NCI-H2227 (cell line): ENCODE results near the gene LHX1.

Source experiments
- DNase-seq: peaks from one replicate; lab custom pipeline; 2025; ENCODE audit not compliant: unreplicated experiment; lab: John Stamatoyannopoulos, UW

LHX1 gene

DNA sequence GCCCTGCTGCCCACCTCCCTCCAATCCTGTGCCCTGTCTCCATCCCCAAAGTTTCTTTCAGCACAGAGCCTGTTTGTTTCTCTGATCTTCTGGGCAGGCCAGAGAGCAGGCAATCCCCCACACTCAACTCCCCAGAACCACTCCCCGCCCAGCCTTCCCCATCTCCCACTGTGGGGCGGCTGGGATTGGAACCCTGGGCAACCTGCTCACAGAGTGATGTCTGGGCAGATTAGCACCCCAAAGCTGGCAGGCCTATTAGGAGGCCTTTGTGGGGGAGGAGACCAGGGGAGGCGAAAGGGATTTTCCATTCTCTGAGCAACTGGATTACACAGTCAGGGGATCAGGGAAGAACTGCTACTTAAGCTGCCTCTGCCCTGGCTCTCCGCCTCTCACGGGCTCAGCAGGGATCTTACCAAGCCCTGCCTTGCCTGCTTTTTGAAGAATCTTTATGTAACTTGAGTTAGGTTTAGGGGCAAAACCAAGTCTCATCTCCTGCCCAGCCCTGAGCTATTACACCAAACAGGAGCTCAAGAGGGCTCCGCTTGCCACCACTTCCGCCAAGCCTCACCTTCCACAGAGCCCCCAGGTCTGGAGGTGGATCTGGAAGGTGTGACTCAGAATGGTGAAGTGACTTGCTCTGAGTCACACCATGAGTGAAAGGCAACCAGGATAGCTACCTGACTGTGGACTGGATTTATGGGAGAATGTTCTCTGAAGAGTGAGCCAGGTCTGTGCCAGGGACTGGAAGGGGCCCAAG, 16.0 kb upstream of the LHX1 start:
- DNase-seq = peak; percentile 38

DNA sequence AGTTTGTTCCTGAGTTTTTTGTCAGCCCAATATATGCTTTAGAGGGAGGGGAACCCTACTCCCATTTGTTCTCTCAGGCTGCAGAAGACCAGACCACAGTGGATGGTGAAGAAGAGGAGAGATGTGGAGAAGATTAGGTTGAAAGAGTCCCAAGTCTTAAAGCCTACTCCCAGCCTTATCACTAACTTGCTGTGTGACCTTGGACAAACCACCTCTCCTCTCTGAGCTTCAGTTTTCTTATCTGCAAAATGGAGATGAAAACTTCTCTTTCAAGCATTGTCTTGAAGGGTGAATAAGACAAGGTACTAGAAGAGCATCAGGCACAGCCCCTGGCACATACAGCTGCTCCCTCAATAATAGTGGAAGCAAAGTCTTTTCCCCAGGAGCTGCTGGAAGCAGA, 15.1 kb upstream of the LHX1 start:
- DNase-seq = no peak

DNA sequence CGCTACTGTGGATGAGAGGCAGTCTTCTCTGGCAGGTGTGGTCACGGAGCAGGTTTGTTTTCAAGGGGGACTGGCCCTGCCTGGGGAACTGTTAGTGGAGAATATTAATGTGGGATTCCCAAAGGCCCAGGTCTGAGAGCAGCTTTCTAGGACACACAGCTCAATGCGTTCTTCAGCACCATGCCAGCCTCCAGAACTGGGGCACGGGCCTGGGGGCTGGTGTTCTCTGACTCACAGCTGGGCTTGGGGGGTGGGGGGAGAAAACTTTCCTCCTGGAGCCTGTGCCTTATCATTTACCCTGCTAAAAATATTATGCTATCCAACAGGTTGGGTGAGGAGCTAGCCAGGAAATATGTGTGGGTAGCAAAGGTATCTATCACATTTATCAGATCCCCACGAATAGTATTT, 13.5 kb upstream of the LHX1 start:
- DNase-seq = no peak

DNA sequence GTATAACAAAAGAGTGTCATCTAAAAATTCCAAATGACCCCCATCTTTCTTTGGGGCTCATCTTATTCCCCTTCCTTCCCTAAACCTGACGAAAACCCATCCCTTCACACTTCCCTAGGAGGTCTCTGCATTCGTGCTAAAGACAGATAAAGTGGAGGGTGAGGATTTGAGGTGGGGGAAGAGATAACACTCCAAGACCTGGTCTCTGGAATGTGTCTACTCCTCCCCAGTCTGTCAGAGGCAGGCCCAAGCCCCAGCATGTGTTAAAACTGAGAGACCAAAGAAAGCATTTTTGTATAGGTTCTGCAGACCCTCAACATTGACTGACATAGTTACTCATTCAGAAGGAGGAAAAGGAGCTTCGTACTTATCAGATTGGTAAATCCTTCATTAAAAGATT, 11.0 kb upstream of the LHX1 start:
- DNase-seq = no peak

DNA sequence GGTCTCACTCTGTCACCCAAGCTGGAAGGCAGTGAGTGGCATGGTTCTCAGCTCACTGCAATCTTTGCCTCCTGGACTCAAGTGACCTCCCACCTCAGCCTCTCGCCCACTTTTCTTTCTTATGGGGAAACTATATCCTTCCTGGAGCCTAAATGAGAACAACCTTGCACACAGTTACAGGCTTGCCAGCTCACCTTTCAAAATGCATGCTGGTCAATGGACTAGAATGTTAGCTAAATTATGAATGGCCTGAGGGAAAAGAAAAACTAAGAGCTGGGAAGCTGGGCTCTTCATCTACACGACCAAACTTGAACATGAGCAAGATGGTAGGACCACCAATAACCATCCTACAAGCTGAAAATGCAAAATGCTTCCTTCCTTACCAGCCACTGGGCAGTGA, 10.6 kb upstream of the LHX1 start:
- DNase-seq = no peak

DNA sequence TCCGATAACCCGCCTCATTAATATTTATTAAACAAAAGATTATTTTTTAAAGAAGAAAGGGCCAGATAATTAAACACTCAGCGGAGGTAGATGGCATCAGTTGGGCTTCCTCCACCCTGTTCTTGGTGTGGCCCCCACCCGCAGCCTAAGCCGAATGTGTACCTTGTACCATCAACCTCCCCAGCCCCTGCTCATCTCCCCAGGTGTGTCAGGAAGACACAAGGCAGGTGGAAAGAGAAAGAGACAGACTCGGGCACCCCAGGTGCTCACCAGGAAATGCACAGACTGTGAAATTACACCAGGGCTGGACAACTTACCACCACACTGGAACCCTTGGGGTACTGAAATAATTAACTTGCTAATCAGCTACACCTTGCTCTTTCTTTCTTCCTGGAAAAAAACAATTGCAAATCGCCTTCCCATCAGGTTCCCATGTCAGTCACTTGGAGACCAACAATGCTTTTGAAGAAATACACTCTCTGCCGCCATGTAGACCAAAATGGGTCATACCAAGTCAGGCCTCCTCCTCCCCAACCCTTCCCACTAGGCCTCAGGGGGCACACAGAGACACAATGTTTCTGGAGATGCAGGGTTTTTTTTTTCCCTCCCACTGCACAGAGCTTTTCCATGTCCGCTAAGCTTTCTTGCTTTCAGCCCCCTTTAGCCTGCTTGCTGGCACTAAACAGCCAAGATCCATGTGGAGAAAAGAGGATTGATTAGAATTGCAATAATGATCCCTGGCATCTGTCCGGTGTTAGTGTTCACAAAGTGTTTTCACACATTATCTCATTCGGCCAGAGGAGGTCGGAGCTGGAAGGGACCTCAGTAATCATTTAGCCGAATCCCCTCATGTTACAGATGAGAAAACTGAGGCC, 8.6 kb upstream of the LHX1 start:
- no peak for DNase-seq

DNA sequence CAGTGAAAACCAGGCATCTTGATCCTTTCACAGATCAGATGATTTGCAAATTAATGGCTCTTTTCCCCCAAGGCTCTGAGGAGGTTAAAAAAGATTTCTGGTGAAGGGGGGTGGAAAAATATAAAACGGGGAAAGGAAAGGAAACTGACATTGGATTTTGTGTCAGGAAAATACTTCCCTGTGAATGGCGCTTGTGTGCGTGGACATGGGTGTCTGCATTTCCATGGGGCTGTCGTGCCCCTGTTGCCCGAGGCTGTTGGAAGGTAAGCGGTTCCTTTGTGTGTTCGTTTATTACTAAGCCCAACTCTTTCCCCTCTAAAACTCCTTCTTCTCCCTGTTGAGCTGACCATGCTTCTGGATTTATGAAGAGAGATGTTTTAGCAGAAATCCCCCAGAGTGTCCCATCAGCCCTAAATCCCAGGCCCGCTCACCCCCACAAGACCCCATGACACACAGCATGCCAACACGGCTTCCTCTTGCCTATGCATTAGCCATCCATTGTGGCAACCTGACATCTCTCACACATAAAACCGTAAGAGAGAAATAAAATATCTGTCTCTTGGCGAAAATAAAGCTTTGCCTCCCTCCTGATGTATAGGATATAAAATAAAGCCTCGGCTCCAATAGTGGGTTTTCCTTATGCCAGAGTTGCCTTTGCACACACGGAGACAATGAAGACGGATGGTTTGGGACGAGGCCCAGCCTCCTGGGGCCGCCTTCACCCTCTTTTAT, 7.3 kb upstream of the LHX1 start:
- DNase-seq = no peak

DNA sequence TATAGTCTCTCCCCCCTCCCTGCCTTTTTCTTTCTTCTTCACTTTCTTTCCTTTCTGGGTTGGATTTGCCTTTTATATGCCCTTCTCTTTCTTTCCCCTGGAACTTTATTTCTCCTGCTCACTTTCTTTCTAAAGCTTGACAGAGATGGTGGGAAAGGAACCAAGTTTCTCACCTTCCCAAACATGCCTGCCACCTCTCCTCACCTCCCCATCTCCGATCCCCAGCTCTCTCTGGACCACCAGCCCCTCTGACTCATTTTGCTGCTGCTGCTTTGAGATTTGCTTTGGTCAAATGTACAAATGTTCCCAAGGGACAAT, 6.7 kb upstream of the LHX1 start:
- no peak for DNase-seq

DNA sequence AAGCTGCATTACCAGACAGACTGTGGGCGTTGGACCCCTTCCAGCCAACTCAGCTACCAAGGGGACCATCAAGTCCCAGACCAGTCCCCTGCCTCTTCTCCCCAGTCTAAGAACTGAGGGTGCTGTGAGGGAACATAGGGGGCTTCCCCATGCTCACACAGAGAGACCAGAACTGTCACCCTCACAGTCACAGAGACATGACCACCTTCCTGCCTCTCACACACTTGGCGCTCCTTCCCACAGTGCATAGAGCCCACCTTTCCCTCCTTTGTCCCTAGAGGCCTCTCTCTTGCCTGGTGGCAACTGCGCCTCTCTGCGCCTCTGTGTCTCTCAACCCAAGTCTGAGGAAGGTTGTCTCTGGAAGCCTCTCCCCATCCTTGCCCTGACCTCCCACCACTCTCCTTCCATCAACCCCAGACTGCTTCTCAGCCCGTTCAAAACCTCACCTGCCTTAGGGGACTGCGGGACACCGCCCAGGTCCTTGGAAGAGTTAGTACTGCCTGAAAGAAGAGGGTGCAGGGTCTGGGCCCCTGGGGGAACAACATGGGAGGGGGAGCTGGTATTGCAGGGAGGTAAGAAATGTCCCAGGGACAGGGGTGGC, 6.1 kb upstream of the LHX1 start:
- no peak for DNase-seq

DNA sequence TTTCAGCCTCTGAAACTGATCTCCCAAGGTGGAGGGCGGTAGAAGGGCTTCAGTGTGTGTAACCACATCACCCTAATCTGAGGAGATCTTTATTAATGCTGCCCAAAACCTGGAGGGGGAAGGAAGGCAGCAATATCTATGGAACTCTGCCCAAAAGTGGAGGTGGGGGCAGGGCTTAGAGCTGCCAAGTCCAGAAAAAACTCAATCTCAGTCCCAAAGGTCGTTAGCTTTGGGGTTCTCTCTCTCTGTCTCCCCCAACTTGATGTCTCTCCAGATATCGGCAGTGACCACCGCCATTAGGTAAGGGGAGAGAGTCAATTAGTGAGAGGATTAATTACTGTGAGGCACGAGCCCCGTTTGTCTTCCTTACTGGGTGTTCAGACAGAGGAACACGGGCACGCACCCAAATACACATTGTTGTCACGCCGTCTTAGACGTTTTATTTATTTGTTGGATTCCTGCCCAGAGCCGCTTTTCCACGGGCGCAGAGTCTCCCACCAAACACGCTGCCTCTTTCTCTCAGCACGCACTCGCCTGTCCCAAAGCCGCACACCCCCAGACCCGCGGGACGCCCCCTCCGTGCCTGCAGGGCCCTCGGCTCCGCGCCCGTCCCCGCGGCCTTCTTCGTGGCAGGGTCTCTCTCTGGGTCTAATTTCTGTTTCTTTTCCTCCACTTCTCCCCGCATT, 5.4 kb upstream of the LHX1 start:
- DNase-seq = no peak

DNA sequence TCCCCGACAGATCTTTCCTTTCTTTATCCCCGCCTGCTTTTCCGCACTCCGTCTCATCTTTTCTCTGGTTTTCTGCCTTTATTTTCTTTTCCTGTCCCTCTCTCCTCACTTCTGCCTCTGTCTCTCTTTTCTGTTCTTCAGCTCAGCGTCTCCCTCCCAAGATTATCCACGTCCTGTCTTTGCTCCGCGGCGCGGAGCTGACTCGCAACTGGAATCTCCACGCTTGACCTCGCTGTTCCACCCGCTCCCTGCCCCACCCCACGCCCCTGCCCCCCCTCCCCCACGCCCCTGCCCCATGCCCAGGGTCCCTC, 4.9 kb upstream of the LHX1 start:
- no peak for DNase-seq

DNA sequence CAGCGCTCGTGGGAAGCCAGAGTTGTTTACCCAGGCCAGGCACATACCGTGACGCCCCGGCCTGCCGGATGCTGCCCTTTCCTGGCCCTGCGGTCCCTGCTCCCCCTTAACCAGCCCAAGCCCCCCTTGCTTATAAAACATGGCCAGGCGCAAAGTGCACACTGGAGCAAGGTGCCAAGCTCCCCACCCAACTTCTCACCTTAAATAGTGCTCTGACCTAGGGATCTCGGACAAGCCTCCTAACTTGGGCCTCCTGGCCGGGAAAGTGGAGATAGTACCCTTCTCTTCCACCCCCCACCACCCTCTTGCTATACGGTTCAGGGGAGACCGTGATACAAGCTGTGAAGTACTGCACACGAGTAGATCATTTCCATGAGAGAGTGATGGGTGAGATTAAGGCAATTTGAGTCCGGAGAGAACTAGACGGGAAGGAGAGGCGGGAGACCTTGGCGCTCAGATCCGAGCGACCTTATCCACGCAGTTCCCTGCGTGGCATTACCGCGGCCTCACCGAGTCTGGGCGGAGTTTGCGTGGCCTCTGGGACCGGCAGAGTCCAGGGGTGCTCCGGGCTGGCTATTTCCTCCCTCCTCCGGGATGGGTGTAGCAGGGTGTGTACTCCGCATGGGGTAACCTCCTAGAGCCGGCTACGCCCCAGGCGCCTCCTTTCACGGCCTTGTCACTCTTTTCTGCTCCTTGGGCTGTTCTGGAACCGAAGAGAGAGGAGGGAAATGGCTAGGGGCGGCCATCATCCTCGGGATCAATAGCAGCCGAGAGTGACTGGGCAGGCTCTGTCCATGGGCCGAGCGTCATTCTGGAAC, 4.4 kb upstream of the LHX1 start:
- no peak for DNase-seq

DNA sequence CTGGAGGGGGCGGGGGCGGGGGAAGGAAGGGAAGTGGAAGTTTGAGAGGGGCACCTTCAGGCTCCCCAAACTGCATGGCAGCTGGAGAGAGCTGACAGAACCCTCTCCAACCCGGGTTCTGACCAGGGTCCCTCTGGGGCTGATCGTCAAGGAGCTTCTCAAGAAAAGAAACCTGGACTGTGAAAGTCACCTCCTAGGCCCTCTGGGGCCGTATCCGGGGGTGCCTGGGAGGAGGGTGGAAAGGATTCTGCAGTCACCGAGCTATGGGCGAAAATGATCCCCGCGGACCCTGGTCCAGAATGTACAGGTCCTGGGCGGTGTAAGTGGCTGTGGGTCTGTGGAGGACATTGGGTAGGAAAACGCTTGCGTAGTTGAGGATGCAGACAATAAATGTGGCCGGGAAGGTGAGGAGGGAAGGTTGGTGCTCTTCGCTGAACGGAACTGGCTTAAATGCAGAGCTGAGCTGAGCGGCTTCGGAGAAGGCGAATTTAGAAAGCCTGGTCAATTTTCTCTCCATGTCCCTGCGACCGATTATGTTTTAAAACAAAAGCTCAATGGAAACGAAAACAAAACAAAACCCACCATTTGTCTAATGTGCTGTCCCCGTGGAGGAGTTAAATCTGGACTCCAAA, 3.6 kb upstream of the LHX1 start:
- DNase-seq = no peak

DNA sequence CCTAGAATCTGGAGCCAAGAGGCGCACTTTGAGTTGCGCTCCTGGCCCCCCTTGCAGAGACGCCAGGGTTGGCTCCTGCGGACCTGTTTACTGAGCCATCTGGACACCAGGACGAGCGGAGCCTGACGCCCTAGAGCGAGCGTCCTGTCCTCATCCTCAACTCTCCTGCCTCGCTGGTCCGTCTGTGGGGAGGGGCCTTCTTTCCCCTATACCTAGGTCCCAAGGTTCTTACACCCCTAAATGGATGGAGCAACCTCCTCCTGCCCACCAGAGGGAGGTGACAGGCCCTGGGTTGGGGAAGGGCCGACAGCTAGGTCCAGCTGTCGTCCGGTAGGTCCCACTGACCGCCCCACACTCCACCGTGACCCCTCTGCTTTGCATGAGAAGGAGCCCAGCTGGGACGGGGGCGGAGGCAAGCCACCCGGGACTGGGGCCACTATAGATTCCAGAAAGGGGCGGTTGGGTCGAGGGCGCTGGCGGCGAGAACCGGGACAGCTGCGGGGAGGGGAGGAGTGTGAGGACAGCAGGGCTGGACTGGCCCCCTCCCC, 3.1 kb upstream of the LHX1 start:
- peak; percentile 22 for DNase-seq

DNA sequence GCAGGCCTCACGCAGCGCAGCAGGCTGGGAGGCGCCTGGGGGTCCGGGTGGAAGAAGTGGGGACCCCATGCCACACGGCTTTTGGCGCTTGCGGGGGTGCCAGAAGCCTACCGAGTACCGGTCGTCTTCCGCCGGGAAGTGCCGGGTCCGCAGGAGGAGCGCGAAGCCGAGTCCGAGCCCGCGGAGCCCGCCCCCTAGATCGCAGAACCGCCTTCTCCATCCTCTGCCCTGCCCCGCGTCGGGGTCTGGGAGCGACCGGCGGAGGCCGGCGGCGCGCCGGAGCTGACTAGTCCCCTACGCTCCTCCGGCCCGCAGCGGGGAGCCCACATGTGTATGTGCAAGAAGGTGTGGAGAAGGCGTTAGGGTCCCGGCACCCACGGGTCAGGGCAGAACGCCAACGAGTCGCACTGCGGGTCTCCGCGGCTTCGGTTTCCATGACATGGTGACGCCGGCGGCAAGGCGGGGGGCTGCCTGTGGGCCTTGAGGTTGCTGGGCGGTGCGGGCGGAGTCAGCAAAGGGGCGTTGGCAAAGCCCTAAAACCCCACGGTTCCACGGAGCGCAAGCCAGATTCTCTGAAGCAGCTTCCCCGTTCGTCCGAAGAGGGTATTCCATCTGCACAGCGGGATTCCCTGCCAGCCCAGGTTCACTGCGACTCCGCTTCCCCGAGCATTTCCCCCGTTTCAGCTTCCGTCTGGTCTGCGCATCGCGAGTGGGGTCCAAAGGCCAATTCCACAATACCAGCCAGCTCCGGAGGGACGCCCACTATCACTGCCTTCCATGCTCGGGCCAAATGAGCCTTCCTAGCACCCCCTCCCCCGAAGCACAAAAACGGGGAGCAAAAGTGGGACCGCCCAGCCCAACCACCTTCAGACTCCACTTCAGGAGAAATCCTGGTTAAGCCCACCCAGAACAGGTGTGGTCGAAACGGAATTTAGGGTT, 2.3 kb upstream of the LHX1 start:
- peak; percentile 69 for DNase-seq

DNA sequence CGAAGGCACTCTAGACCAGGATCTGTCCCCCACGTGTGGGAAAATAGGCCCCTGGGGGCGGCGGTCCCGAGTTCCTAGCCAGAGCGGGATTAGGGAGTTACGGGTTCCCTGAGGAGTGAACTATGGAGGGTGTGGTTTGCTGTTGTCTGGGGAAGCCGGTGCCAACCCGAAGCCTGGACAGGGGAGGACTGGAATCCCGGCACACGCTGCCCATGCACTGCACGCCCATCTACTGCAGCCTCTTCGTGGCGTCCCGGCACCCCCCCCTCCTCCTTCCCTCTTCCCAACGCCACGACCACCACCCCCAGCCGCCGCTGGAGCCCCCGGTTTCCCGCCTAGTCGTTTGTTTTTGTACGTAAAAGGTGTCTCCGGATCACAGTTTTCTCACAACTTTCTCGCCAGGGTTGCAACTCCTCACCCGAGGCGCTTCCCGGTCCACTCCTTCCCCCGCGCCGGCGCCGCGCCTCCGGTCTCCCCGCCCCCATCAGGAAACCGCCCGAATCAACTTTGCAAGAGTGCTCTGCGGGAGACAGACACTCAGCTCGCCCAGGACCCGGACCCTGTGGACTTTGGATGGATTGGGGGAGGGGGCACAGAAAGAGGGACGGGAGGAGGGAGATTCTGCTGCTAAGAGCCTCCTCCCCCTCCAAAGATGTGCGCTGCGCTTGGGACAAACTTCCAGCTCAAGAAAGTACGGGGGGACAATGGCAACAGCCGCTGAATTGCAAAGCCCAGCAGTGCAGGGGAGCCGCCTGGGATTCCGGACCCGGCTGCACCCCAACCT, 1.4 kb upstream of the LHX1 start:
- peak; percentile 46 for DNase-seq

DNA sequence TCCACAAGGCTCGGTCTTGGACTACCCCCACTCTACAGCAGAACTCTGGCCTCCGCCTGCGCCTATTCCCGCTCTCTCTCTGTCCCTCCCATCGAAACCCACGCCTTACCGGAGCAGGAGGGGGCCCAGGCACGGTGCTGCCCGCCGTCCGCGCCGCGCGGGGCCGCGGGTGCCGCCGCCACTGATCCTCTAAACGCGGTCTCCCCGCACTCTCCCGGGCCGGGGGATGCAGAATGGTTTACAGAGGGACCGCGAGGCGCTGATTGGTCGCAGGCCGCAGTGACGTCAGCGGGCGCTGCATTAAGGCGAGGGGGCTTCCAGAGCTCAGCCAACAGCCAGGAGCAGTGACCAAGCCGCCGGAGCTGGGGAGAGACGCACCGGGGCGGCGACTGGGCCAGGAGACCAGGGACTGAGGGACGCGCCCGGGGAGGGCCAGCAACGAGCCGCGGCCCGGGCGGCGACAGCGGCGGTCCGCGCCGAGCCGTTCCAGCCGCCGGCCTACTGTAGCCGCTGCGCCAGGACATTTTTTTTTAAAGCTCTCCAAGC, 747 bp upstream of the LHX1 start:
- DNase-seq = peak; percentile 85
